Measurements from ENCODE around the gene AIFM3. TPM values are rescaled to one million over a fixed set of nuclear protein-coding genes. Genes with fewer than 3 reads are reported as not detected.

Gene AIFM3
- total RNA-seq, 2 experiments from 2014 or later = 0.21 TPM; not detected in 1

- POLR2A ChIA-PET = interaction anchor here (0.8 kb wide), 1 partner anchor 12 kb away, joined by 3 read pairs; no protein-coding TSS in a partner anchor
- Mint-ChIP-seq H3K9me3 (ENCODE audit: low read depth) (peaks cover 3% of the 10 kb centered on the region), H3K27ac (peak overlapping the region; percentile 78), H3K4me3 (peak overlapping the region; percentile 63), H3K27me3 (no peaks in the 10 kb centered on the region), H3K36me3 (ENCODE audit: low read depth) (peaks cover 8% of the 10 kb centered on the region), H3K4me1 (peaks cover 40% of the 10 kb centered on the region)
- CTCF ChIA-PET = no interaction called here
- ATAC-seq (peak; percentile 82), DNase-seq (peak; percentile 86)
- intact Hi-C loops (cut with DNase I, micrococcal nuclease) = loop anchor here in 1 of 2 experiments (1.0 kb wide), 1 partner anchor 121 kb away; the partner anchor contains the start of gene PI4KA
Observed at GRCh38 chr22:20979243-20979809, 12.3 kb downstream of the AIFM3 start.

- DNase-seq (no peak), ATAC-seq (no peak)
- ChIA-PET POLR2A (interaction anchor here (0.8 kb wide), 1 partner anchor 11 kb away, joined by 3 read pairs; no protein-coding TSS in a partner anchor), CTCF (no interaction called here)
- H3K9me3 Mint-ChIP-seq (ENCODE audit: low read depth) = peaks cover 3% of the 10 kb centered on the region
- H3K27me3 Mint-ChIP-seq = no peaks in the 10 kb centered on the region
- intact Hi-C loops (cut with DNase I, micrococcal nuclease) = loop anchor here (1.0 to 2.0 kb wide), 2 partner anchors 21 to 122 kb away; partner anchors contain the start of gene PI4KA (in 1 of the 2)
- H3K4me1 Mint-ChIP-seq = peaks cover 40% of the 10 kb centered on the region
- peak overlapping the region; percentile 26 for H3K4me3 Mint-ChIP-seq
- peaks cover 8% of the 10 kb centered on the region for H3K36me3 Mint-ChIP-seq (ENCODE audit: low read depth)
- no peak overlapping the region for H3K27ac Mint-ChIP-seq
Observed at GRCh38 chr22:20979940-20980453, 12.9 kb downstream of the AIFM3 start.

GRCh38 chr22:20980523-20980922 lies 13.5 kb downstream of the AIFM3 start:
- H3K36me3 Mint-ChIP-seq (ENCODE audit: low read depth) = peaks cover 8% of the 10 kb centered on the region

GRCh38 chr22:20980938-20981722 lies 14.1 kb downstream of the AIFM3 start:
- ATAC-seq (no peak), DNase-seq (no peak)
- Mint-ChIP-seq H3K27ac (peak overlapping the region; percentile 92), H3K9me3 (ENCODE audit: low read depth) (peaks cover 3% of the 10 kb centered on the region), H3K4me1 (peaks cover 40% of the 10 kb centered on the region), H3K27me3 (no peaks in the 10 kb centered on the region), H3K4me3 (peak overlapping the region; percentile 98), H3K36me3 (ENCODE audit: low read depth) (peaks cover 8% of the 10 kb centered on the region)
- intact Hi-C loops (cut with DNase I, micrococcal nuclease) = loop anchor here in 1 of 2 experiments (2.0 kb wide), 1 partner anchor 20 kb away; no protein-coding TSS in a partner anchor
- CTCF ChIA-PET = interaction anchor here (0.6 to 2.2 kb wide), 5 partner anchors 9 to 1023 kb away, joined by 3 to 10 read pairs (median 3); no protein-coding TSS in a partner anchor
- POLR2A ChIA-PET = interaction anchor here (0.6 kb wide), 1 partner anchor 9 kb away, joined by 6 read pairs; no protein-coding TSS in a partner anchor

More at GRCh38 chr22:20980523-20980922, 13.5 kb downstream of the AIFM3 start:
- DNase-seq (no peak), ATAC-seq (no peak)
- intact Hi-C loops (cut with DNase I, micrococcal nuclease) = loop anchor here in 1 of 2 experiments (2.0 kb wide), 1 partner anchor 20 kb away; no protein-coding TSS in a partner anchor
- H3K4me1 Mint-ChIP-seq = peaks cover 40% of the 10 kb centered on the region
- H3K9me3 Mint-ChIP-seq (ENCODE audit: low read depth) = peaks cover 3% of the 10 kb centered on the region
- POLR2A ChIA-PET = interaction anchor here (0.6 kb wide), 1 partner anchor 8 kb away, joined by 6 read pairs; no protein-coding TSS in a partner anchor
- H3K27ac Mint-ChIP-seq = peak overlapping the region; percentile 92
- H3K4me3 Mint-ChIP-seq = peak overlapping the region; percentile 98
- no peaks in the 10 kb centered on the region for H3K27me3 Mint-ChIP-seq
- CTCF ChIA-PET = interaction anchor here (2.2 kb wide), 1 partner anchor 19 kb away, joined by 10 read pairs; no protein-coding TSS in a partner anchor

- CTCF ChIA-PET = interaction anchor here (0.6 to 2.2 kb wide), 12 partner anchors 8 to 1022 kb away, joined by 3 to 10 read pairs (median 3); partner anchors contain the start of gene THAP7
- peak within 1 kb of the TSS; percentile 92 for H3K27ac Mint-ChIP-seq
- H3K36me3 Mint-ChIP-seq (ENCODE audit: low read depth) = peaks cover 14% of the 10 kb centered on the region
- peak; percentile 85 for DNase-seq
- peak; percentile 74 for ATAC-seq
- H3K9me3 Mint-ChIP-seq (ENCODE audit: low read depth) = peaks cover 3% of the 10 kb centered on the region
- peaks cover 40% of the 10 kb centered on the region for H3K4me1 Mint-ChIP-seq
- no peaks in the 10 kb centered on the region for H3K27me3 Mint-ChIP-seq
- H3K4me3 Mint-ChIP-seq = peak within 1 kb of the TSS; percentile 98
- intact Hi-C loops (cut with DNase I, micrococcal nuclease) = loop anchor here (1.0 to 2.0 kb wide), 4 partner anchors 19 to 65 kb away; partner anchors contain the start of genes CRKL (in 1 of the 2) and THAP7 (in 1 of the 2)
- POLR2A ChIA-PET = interaction anchor here (0.9 to 1.4 kb wide), 4 partner anchors 9 to 20 kb away, joined by 3 to 9 read pairs (median 4); partner anchors contain the start of gene THAP7
Observed at GRCh38 chr22:20981787-20982562, 14.9 kb downstream of the AIFM3 start, which contains the start of gene LZTR1. LZTR1 (plus strand) TSS chr22:20982297; CDS start chr22:20982372, 75 bp downstream.

GRCh38 chr22:20982563-20982882 lies 15.5 kb downstream of the AIFM3 start:
- Mint-ChIP-seq H3K4me1 (peaks cover 40% of the 10 kb centered on the region), H3K9me3 (ENCODE audit: low read depth) (peaks cover 3% of the 10 kb centered on the region), H3K36me3 (ENCODE audit: low read depth) (peaks cover 14% of the 10 kb centered on the region), H3K27me3 (no peaks in the 10 kb centered on the region), H3K27ac (peak overlapping the region; percentile 92), H3K4me3 (peak overlapping the region; percentile 98)
- ATAC-seq (no peak), DNase-seq (peak; percentile 25)
- POLR2A ChIA-PET = interaction anchor here (0.9 to 1.4 kb wide), 4 partner anchors 10 to 20 kb away, joined by 3 to 9 read pairs (median 4); partner anchors contain the start of gene THAP7
- intact Hi-C loops (cut with DNase I, micrococcal nuclease) = loop anchor here in 1 of 2 experiments (1.0 kb wide), 3 partner anchors 20 to 65 kb away; partner anchors contain the start of genes CRKL and THAP7
- CTCF ChIA-PET = interaction anchor here (0.6 to 2.2 kb wide), 8 partner anchors 8 to 31 kb away, joined by 3 to 10 read pairs (median 4); partner anchors contain the start of gene THAP7

- peaks cover 3% of the 10 kb centered on the region for H3K9me3 Mint-ChIP-seq (ENCODE audit: low read depth)
- peaks cover 40% of the 10 kb centered on the region for H3K4me1 Mint-ChIP-seq
- no peak for ATAC-seq
- POLR2A ChIA-PET = interaction anchor here (1.2 to 1.4 kb wide), 2 partner anchors 11 to 19 kb away, joined by 3 to 9 read pairs; partner anchors contain the start of gene THAP7
- H3K36me3 Mint-ChIP-seq (ENCODE audit: low read depth) = peaks cover 14% of the 10 kb centered on the region
- H3K27me3 Mint-ChIP-seq = no peaks in the 10 kb centered on the region
- intact Hi-C loops (cut with DNase I, micrococcal nuclease) = no loop called here
- CTCF ChIA-PET = interaction anchor here (0.8 to 1.4 kb wide), 3 partner anchors 15 to 27 kb away, joined by 4 to 6 read pairs (median 5); partner anchors contain the start of gene THAP7
- H3K4me3 Mint-ChIP-seq = peak overlapping the region; percentile 98
- peak overlapping the region; percentile 92 for H3K27ac Mint-ChIP-seq
- no peak for DNase-seq
Observed at GRCh38 chr22:20983081-20983771, 16.2 kb downstream of the AIFM3 start.

GRCh38 chr22:20985720-20986119 lies 18.7 kb downstream of the AIFM3 start:
- ChIA-PET POLR2A (no interaction called here), CTCF (no interaction called here)
- no peaks in the 10 kb centered on the region for H3K27me3 Mint-ChIP-seq
- ATAC-seq (no peak), DNase-seq (no peak)
- peaks cover 14% of the 10 kb centered on the region for H3K36me3 Mint-ChIP-seq (ENCODE audit: low read depth)
- H3K4me1 Mint-ChIP-seq = peaks cover 22% of the 10 kb centered on the region
- intact Hi-C loops (cut with DNase I, micrococcal nuclease) = no loop called here
- H3K9me3 Mint-ChIP-seq (ENCODE audit: low read depth) = no peaks in the 10 kb centered on the region
- H3K27ac Mint-ChIP-seq = no peak overlapping the region
- H3K4me3 Mint-ChIP-seq = no peak overlapping the region

GRCh38 chr22:20986365-20986764 lies 19.3 kb downstream of the AIFM3 start:
- DNase-seq = no peak
- POLR2A ChIA-PET = no interaction called here
- Mint-ChIP-seq H3K4me3 (no peak overlapping the region), H3K27ac (no peak overlapping the region), H3K9me3 (ENCODE audit: low read depth) (no peaks in the 10 kb centered on the region), H3K4me1 (peaks cover 16% of the 10 kb centered on the region), H3K27me3 (no peaks in the 10 kb centered on the region), H3K36me3 (ENCODE audit: low read depth) (peaks cover 17% of the 10 kb centered on the region)
- no peak for ATAC-seq
- CTCF ChIA-PET = no interaction called here
- intact Hi-C loops (cut with DNase I, micrococcal nuclease) = no loop called here

GRCh38 chr22:20987375-20987774 lies 20.3 kb downstream of the AIFM3 start:
- no peaks in the 10 kb centered on the region for H3K9me3 Mint-ChIP-seq (ENCODE audit: low read depth)
- H3K4me1 Mint-ChIP-seq = peaks cover 14% of the 10 kb centered on the region
- no peak overlapping the region for H3K27ac Mint-ChIP-seq
- POLR2A ChIA-PET = no interaction called here
- ATAC-seq = no peak
- no peaks in the 10 kb centered on the region for H3K27me3 Mint-ChIP-seq
- H3K36me3 Mint-ChIP-seq (ENCODE audit: low read depth) = peaks cover 17% of the 10 kb centered on the region
- CTCF ChIA-PET = no interaction called here
- H3K4me3 Mint-ChIP-seq = no peak overlapping the region
- intact Hi-C loops (cut with DNase I, micrococcal nuclease) = no loop called here
- no peak for DNase-seq
